ENCODE measurements around the gene GEMIN7.
A peak's percentile ranks its signal among the peaks of the same experiment; 100 is the strongest.
"Not testable (repeated sequence)": the region's sequence is repeated elsewhere in the genome, so short reads cannot be mapped to it uniquely, and the experiment has no call there.

Gene GEMIN7

GRCh38 chr19:45091031-45091923 is 12.2 kb downstream of the GEMIN7 start:
- peak; percentile 97 for DNase-seq

DNA sequence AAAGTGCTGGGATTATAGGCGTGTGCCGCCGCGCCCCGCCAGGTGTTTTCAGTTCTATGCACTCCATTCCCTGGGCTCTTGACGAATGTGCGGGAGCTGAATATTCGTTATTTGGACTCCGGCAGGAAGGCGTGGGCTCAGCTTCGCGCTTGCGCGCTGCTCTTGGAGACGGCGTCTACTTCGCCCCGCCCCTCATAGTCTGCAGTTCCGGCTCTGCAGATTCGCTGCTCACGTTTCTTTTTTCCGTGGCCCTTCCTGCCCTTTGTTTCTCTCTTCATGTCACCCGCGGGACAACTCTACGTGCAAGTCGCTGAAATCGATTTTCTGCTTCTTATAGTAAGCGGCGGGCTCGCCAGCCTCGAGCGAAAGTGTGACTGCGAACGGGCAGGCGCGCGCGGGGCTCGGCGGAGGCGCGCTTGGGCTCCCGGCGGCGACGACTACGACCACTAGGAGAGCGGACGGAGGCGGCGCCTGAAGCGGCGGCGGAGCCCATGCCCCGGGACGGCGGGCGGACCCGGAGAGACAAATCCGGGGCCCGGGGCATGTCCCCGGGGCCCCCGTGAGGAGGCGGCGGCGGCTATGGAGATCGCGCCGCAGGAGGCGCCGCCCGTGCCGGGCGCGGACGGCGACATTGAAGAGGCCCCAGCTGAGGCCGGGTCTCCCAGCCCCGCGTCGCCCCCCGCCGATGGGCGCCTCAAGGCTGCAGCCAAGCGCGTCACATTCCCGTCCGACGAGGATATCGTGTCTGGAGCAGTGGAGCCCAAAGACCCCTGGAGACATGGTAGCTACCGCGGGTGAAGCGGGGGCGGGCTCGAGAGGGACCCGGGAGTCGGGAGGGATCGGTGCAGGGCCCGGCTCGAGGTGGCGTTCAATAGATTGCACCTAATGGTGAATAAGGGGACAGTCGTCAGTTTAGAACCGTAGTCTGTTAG is 14.0 kb downstream of the GEMIN7 start, which contains the start of gene PPP1R37:
TSS of gene PPP1R37 (plus strand) at position 433 of the 932 bp plus-strand sequence. CDS start at position 580, 147 bp downstream.
- peak; percentile 92 for DNase-seq

DNA sequence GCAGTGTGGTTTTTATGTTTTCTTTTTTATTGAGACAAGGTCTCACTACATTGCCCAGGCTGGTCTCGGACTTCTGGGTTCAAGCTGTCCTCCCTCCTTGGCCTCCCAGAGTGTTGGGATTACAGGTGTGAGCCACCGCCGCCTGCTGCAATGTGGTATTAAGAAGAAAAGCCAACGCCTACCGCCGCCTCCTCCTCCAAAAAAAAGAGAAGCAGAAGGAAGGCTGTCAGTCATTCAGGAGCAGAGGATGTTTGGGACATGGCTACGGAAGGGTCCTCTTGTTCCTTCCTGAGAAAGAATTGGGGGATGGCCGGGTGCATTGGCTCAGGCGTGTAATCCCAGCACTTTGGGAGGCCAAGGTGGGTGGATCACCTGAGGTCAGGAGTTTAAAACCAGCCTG is 15.1 kb downstream of the GEMIN7 start:
- DNase-seq = no peak

GRCh38 chr19:45094707-45095106 is 15.6 kb downstream of the GEMIN7 start:
- DNase-seq = no peak

GRCh38 chr19:45095496-45096413 is 16.7 kb downstream of the GEMIN7 start:
- no peak for DNase-seq

- no peak for DNase-seq
Observed at GRCh38 chr19:45096700-45097099, 17.6 kb downstream of the GEMIN7 start.

GRCh38 chr19:45097450-45097775 is 18.4 kb downstream of the GEMIN7 start:
- no peak for DNase-seq

DNA sequence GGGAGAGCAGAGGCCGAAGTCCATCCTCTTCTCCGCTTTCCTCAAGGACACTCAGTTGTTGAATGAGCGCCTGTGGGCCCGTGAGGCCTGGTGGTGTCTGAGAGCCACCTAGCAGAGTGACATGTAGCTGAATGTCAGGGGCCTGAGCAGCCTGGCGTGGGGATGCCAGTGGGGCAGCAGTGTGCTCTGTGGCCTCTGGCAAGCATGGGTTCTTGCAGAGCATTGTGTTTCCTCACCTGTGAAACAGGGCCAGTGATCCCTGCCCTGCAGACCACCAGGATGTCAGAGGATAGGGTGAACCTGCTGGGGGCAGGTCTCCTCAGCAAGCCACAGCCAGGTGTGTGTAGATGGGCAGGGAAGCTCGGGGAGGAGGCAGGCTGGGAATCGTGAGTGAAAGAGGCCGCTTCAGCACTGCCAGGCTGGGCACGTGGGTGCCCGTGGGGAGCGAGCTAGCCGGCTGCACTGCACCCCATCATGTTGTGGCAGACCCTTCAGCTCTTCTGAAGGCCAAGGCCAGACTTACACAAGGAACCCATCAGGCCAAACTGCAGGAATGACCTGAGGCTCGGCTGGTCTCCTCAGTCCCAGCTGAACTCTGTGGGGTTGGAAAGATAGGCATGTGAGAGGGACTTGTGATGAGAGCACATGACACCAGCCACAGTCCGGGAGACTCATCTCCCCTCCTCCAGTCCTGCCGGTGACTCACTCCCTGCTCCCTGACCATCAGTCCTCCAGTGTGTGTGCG is 18.9 kb downstream of the GEMIN7 start:
- no peak for DNase-seq

DNA sequence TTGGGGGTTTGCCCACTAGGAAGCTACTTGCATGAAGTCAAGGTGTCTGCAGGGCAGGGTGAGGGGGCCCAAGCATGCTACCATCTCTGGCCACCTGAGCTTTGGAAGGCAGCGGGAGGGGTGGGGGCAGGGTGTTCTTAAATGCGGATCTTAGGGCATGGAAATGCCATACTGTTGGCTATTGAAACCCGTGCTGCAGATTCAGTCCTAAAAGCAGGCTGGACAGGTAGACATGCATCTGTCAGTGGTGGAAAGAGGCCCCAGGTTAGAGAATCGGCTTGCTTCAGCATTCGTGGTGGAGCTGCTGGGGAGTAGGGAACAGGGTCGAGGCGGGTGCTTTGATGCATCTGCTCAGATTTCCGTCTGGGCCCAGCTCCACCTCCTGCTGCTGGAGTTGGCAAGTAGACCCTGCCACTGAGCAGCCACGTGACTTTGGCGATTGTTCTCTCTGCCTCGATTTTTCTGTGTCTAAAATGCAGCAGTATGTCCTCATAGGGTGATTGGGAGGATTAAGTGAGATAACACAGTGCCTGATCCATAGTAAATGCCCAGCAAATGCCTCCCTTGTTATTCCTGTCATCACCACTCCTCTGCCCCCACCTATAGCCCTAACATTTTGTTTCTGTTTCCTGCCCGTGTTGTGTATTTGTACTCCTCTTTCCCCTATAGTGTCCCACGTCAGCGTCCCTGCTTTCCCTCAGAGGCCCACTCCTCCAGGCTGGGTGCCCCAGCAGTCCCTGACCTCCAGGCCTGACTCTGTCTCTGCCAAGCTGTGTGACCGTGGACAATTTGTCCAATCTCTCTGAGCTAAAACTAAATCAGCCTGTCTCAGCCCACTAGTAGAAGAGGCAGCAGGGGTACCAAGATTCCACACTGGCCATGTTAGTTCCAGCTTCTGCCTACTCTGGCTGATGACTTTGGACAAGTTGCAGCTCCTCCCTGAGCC is 19.7 kb downstream of the GEMIN7 start:
- no peak for DNase-seq

DNA sequence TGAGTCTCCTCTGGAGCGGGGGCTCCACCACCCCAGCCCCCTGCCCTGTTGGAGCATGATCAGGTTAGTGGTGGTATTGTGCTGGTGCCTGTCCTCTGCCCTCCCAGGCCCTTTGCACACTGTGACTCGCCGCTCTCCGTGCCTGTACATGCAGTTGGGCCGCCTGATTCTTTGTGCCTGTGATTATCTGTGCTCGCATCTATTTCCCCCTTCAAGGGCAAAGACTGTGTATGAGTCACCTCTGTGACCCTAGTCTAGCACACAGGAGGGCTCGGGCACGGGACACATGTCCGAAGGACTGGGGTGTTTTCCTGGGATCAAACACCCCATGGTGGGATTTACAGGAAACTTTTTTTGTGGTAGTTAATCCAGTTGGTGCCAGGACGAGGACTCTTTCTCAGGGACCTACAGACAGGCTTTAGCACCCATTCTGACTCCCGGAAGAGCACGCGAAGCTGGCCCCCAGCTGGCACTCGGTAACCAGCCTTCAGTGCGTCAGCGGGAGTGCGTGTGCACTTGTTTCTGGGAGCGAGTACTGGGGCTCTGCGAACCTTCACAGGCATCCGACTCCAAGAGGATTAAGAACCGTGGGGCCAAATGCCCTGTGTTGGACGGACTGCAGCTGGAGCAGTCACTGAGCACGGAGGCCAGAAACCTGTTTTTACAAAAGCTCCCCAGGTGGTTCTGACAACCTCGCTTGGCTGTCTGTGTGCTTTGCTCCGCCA is 20.6 kb downstream of the GEMIN7 start:
- DNase-seq = no peak

DNA sequence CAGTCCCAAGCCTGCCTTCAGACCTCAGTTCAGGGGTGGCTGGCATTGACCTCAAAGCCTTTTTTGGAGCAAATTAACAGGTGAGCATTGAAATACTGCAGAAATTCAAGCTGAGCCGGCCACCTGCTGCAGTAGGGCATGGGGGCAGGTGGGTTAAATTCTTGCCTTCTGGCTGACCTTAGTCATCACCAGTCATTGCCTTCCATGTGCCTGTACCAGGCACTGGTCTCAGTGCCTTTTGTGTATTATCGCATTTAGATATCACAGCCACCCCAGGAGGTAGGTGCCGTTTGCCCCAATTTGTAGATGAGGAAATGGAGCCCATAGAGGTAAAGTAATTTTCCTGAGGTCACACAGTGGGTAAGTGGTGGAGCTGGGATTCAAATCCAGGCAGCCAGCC is 21.1 kb downstream of the GEMIN7 start:
- no peak for DNase-seq

DNA sequence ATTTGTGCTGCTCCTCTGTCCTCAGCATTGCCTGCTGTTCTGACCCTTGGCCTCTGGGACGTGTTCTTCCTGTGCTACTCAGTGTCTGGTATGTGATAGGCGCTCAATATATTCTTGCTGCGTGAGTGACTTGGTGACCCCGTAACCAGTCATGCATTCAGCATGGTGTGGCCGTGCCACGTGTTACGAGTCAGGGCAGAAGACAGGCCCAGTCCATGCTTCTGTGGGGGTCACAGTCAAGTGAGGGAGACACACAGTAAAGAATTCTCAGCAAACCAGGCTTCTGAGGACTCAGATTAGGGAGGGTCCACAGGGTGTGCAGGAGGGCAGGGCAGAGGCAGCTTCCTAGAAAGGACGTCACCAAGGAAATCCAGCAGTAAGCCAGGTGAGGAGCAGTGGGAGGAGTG is 21.8 kb downstream of the GEMIN7 start:
- DNase-seq = no peak

DNA sequence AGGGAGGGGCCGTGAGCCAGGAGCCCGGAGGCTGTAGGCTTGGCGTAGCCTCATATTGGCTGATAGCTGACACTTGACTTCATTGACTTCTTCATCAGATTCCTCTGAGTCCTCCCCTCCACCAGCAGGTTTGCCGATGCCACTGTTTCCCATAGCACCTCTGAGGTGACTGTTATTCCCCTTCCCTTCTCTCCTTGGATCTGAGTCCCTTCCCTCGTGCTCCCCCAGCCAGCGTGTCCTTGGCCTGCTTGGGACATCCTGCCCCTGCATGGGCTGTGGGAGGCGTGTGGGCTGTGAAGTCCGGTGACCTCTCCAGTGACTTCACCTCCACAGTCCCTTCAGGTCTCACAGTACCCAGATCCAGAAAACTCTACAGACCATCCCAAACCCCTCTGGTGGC is 22.7 kb downstream of the GEMIN7 start:
- DNase-seq = no peak

DNA sequence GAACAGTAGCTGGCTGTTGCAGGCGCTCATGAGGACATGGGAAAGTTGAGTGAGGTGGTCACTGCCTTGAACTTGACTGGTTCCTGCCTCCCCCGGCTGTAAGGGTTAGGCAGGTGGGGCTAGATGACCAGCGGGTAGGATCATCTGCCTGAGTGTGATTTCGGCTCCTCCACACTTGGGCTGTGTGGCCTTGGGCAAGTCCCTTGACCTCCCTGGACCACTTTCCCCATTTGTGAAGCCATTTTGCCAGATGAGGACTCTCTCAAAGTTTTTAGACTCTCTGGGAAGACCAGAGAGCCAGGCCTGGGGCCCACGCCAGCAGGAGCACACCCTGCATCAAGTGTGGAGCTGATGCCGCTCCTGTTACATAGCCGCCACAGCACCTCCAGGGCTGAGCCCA is 23.4 kb downstream of the GEMIN7 start:
- DNase-seq = no peak

DNA sequence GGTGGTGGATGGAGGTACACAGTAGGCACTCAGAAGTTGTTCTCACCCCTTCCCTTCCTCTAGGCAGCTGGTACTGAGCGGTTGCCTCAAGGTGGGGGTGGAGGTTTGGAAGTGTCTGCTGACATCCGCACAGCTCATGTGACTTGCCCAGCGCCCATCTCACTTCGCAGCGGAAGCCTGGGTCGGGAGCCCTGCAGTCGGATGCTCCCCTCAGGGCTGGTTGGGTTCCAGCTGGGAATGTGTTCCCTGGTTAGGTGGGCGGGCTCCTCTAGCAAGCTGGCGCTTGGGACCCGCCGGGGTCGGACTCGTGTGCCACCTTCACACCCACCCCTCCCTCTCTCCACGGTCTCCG is 24.1 kb downstream of the GEMIN7 start:
- DNase-seq = no peak

DNA sequence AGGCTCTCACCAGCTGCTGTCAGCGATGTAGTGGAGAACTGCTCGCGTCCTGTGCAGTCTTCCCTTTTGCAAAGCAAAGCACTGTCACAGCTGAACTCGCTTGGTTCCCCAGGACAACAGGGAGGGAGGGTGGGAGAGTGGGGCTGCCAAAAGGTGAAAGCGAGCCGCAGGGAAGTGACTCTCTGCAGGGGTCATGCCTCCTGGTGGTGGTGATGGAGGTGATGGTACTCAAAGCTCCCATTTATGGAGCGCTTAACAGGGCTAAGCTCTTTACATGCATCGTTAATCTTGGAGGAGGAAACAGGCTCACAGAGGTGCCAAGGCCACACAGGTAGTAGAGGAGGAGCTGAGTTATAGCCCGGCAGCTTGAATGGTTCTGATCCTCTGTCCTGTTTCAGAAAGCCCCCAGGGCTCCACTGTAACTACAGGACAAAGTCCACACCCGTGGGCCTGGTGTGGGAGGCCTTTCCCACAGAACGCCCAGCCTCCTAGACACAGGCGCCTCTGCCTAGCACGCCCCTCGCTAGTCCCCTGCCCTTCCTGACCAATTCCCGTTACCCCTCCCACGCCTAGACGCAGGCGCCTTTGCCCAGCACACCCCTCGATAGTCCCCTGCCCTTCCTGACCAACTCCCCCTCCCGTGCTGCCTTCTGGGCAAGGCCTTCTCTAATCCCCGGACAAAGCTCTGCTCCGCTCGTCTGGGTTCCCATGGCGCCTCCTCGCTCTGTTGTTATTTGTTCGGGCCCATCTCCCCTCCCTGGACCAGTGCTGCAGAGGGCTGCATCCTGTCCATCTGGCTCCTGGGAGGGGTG is 24.7 kb downstream of the GEMIN7 start:
- peak; percentile 32 for DNase-seq

DNA sequence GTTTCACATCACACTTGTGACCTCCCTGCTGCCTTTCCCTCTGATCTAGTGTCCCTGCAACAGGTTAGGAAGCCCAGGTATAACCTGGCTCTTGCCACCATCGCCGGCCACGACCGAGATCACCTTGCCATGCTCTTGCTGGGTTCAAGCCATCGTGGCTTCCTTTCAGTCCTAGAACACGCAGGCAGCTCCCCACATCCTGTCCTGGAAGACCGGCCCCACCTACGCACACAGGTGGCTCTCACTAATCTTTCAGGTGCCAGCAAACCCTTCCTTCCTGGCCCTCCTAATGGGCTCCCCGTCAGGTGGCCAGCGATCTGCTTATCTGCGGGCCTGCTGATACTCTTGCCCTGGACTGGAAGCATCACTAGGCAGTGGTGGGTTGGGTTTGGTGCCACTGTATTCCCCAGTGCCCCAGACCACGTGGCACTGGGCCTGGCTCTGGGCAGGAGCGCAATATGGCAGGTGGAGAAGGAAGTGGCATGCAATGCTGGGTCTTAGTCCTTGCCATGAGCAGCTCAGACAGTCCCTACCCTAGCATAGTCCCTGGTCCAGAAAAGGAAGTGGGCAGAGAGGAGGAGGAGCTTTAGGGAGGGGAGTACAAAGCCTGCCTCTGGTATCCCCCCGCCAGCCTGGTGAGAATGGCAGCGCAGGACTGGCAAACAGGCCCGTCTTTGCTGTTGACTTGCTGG is 25.7 kb downstream of the GEMIN7 start:
- DNase-seq = no peak

DNA sequence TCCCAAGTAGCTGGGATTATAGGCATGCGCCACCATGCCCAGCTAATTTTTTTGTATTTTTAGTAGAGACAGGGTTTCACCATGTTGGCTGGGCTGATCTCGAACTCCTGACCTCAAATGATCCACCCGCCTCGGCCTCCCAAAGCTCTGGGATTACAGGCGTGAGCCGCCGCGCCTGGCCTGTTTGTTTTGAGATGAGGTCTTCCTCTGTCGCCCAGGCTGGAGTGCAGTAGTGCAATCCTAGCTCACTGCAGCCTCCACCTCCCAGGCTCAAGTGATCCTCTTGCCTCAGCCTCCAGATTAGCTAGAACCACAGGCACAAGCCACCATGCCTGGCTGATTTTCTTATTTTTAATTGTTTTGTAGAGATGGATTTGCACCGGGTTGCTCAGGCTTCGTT is 27.3 kb downstream of the GEMIN7 start:
- DNase-seq = not testable (repeated sequence)
